ENCODE data around the gene RAB11B. TPM values are rescaled to one million over a fixed set of nuclear protein-coding genes. Genes with fewer than 3 reads are reported as not detected.

The RAB11B gene
- total and polyA plus RNA-seq, 2 of the 13 experiments (the other 11 are each of a cell fraction or from before 2014, with no cell fraction given) = 6.0 to 28.4 TPM

GRCh38 chr19:8361921-8362793, 28.0 kb upstream of the RAB11B start (continued):
- TF ChIP-seq ZBTB7A (CRISPR knock-in tag; IDR thresholded peaks at IDR 0.05) (no peak; the same call in 1 of the 2 replicates), ZBTB14 (CRISPR knock-in tag; IDR thresholded peaks at IDR 0.05) (no peak), TEAD3 (CRISPR knock-in tag; optimal IDR thresholded peaks at IDR 0.05; ENCODE audit: borderline replicate concordance) (peak; percentile 87), MLLT10 (CRISPR knock-in tag; IDR thresholded peaks at IDR 0.05) (no peak), YY1 (IDR thresholded peaks at IDR 0.05; ENCODE audit: insufficient read depth, insufficient replicate concordance, low read depth, low read length) (no peak)

- POLR2A ChIA-PET = interaction anchor here (0.6 to 5.1 kb wide), 10 partner anchors 8 to 159 kb away, joined by 3 to 33 read pairs (median 4); partner anchors contain the start of genes MARCHF2 and RAB11B
- H3K4me3 ChIP-seq (replicated peaks in 1 of 3; ENCODE audit: insufficient read depth in 1 of 3, low read depth in 2 of 3, low read length in 3 of 3) = peak within 1 kb of the TSS; percentile 56 to 79 (median 74); a peak in 5 of 6 replicates
- TF ChIP-seq BORCS8-MEF2B (CRISPR knock-in tag; IDR thresholded peaks at IDR 0.05) = 0 out of 2 replicates have a peak, but pooled peaks have one; percentile 77
- TF ChIP-seq CTCF (CRISPR knock-in tag; IDR thresholded peaks at IDR 0.05) = peak; percentile 4; the same call in 1 of the 2 replicates
- TF ChIP-seq MAZ (IDR thresholded peaks at IDR 0.05; ENCODE audit: borderline replicate concordance, low read depth, low read length) = no peak
- peak; percentile 42; the same call in 1 of the 2 replicates for TF ChIP-seq MAZ (CRISPR knock-in tag; IDR thresholded peaks at IDR 0.05; ENCODE audit: low read depth)
- TF ChIP-seq TERF1 (CRISPR knock-in tag; IDR thresholded peaks at IDR 0.05) = peak; percentile 82; the same call in 1 of the 2 replicates
- peak; percentile 71 for TF ChIP-seq MAX (IDR thresholded peaks at IDR 0.05)
- TF ChIP-seq GZF1 (CRISPR knock-in tag; IDR thresholded peaks at IDR 0.05) = peak; percentile 70; the same call in 1 of the 2 replicates
Observed at GRCh38 chr19:8363803-8364771, 26.1 kb upstream of the RAB11B start, which contains the start of gene ANGPTL4. Gene ANGPTL4 (plus strand): TSS chr19:8364155. CDS start chr19:8364322, 167 bp downstream.

More at GRCh38 chr19:8363803-8364771, 26.1 kb upstream of the RAB11B start, which contains the start of gene ANGPTL4:
- H3K36me3 ChIP-seq (replicated peaks in 1 of 2; ENCODE audit: control insufficient read depth in 1 of 2, insufficient read depth in 2 of 2, low read length in 2 of 2) = no peaks in the 10 kb centered on the region; a peak in 1 of 5 replicates
- 16% methylated on average over 16 of the region's 81 CpGs for WGBS (ENCODE audit: low lambda C conversion rate)
- H3K79me2 ChIP-seq (ENCODE audit: insufficient read depth, low read length) = no peaks in the 10 kb centered on the region
- intact Hi-C loops (cut with micrococcal nuclease; ENCODE audit: unreplicated experiment) = no loop called here
- peak within 1 kb of the TSS; percentile 75 for H3K9ac ChIP-seq (ENCODE audit: insufficient read depth, low read depth, low read length)
- CTCF ChIA-PET (ENCODE audit: low intra/inter-chr PET ratio, low total read pairs) = no interaction called here
- peaks cover 67% of the 10 kb centered on the region for H3K4me1 ChIP-seq (ENCODE audit: insufficient read depth, low read length)
- no peaks in the 10 kb centered on the region for H3K9me3 ChIP-seq (ENCODE audit: low read length)
- peaks cover 0 to 3% of the 10 kb centered on the region in 2 experiments; a peak in 1 of 5 replicates for H3K27me3 ChIP-seq (ENCODE audit: control insufficient read depth in 1 of 2, insufficient read depth in 2 of 2, low read length in 2 of 2)
- BruUV-seq (replicated peaks) = TSS peak; percentile 76
- in situ Hi-C loops (cut with HindIII; ENCODE audit: extremely low pct_ligation_motif_present, low pct_unique_long_range_greater_than_20kb) = no loop called here
- peak within 1 kb of the TSS; percentile 95 for H3K4me2 ChIP-seq (ENCODE audit: low read depth, low read length)
- DNase-seq (ENCODE audit: low spot score) = no peak
- no peak within 1 kb of the TSS for H2AFZ ChIP-seq (ENCODE audit: low read length)
- no peak for FAIRE-seq
- H4K20me1 ChIP-seq (ENCODE audit: insufficient read depth, low read length) = no peaks in the 10 kb centered on the region
- ATAC-seq = peak; percentile 67
- H3K27ac ChIP-seq (ENCODE audit: extremely low read length, insufficient read depth, low read length) = peak within 1 kb of the TSS; percentile 64
